Stimulated activated CD4-positive, alpha-beta T cell treated with anti-CD3 and anti-CD28 coated beads, Interleukin-2, amount 100 ng/mL, for 48 hours (primary cell): ENCODE data around the gene POLR2C.
"Not testable (repeated sequence)": the region's sequence is repeated elsewhere in the genome, so short reads cannot be mapped to it uniquely, and the experiment has no call there.

Experiments
- DNase-seq, 2 donors: peaks; one replicate each; pipeline ENCODE4 v3.0.0-alpha.2; 2020

Gene POLR2C

GRCh38 chr16:57462209-57462977, at the start of gene POLR2C:
POLR2C (plus strand) TSS chr16:57462679; CDS start chr16:57462725, 46 bp downstream.
- DNase-seq = peak; percentile 94 to 95

- no peak for DNase-seq
Measured at GRCh38 chr16:57413301-57413730, 49.2 kb upstream of the POLR2C start.

- DNase-seq = no peak
Measured at GRCh38 chr16:57413733-57414132, 48.7 kb upstream of the POLR2C start.

- no peak for DNase-seq
Measured at GRCh38 chr16:57416084-57416483, 46.4 kb upstream of the POLR2C start.

GRCh38 chr16:57419506-57419905, 43.0 kb upstream of the POLR2C start:
- no peak for DNase-seq

GRCh38 chr16:57422026-57422944, 40.2 kb upstream of the POLR2C start:
- DNase-seq = no peak

- no peak for DNase-seq
Measured at GRCh38 chr16:57423152-57423551, 39.3 kb upstream of the POLR2C start.

GRCh38 chr16:57424583-57424982, 37.9 kb upstream of the POLR2C start:
- no peak for DNase-seq

- no peak for DNase-seq
Measured at GRCh38 chr16:57426356-57426755, 36.1 kb upstream of the POLR2C start.

- no peak for DNase-seq
Measured at GRCh38 chr16:57427307-57427706, 35.2 kb upstream of the POLR2C start.

GRCh38 chr16:57427824-57428223, 34.7 kb upstream of the POLR2C start:
- no peak for DNase-seq

- DNase-seq = no peak
Measured at GRCh38 chr16:57430955-57431354, 31.5 kb upstream of the POLR2C start.

- no peak for DNase-seq
Measured at GRCh38 chr16:57432505-57432904, 30.0 kb upstream of the POLR2C start.

GRCh38 chr16:57432989-57433388, 29.5 kb upstream of the POLR2C start:
- no peak for DNase-seq

GRCh38 chr16:57434003-57434402, 28.5 kb upstream of the POLR2C start:
- no peak for DNase-seq

- DNase-seq = no peak
Measured at GRCh38 chr16:57435838-57436237, 26.6 kb upstream of the POLR2C start.

GRCh38 chr16:57439947-57440346, 22.5 kb upstream of the POLR2C start:
- not testable (repeated sequence) for DNase-seq

- DNase-seq = not testable (repeated sequence)
Measured at GRCh38 chr16:57440551-57440950, 21.9 kb upstream of the POLR2C start.

GRCh38 chr16:57444711-57445110, 17.8 kb upstream of the POLR2C start:
- DNase-seq = no peak

- no peak for DNase-seq
Measured at GRCh38 chr16:57445510-57445909, 17.0 kb upstream of the POLR2C start.

GRCh38 chr16:57446531-57447185, 15.8 kb upstream of the POLR2C start:
- peak; percentile 10 to 14 for DNase-seq

GRCh38 chr16:57447186-57447962, 15.1 kb upstream of the POLR2C start, which contains the start of the genes CIAPIN1 and COQ9:
CIAPIN1 (minus strand) TSS chr16:57447385; CDS start chr16:57440928, 6,457 bp downstream.
COQ9 (plus strand) TSS chr16:57447479; CDS start chr16:57447506, 27 bp downstream.
- peak; percentile 87 to 91 for DNase-seq
